Upper lobe of left lung (tissue), 4 donors: Measurements from ENCODE around the gene ZSWIM8.

Experiments used
- CTCF ChIP-seq, 6 experiments: fragments of 450-650 bp in 4 of 6; fragments of 200-600 bp in 2 of 6; sonication (generic) in 2 of 6; IDR thresholded peaks; one replicate each; pipeline ENCODE4 v1.5.1; 2016 to 2019; ENCODE audit warnings: antibody characterized with exemption in 6 of 6
- EP300 ChIP-seq, 4 donors: sonication (generic); formaldehyde crosslinking; IDR thresholded peaks; one replicate each; pipeline ENCODE4 v1.5.1; 2017; ENCODE audit warnings: antibody characterized with exemption in 4 of 4, control low read depth in 2 of 4
- POLR2A ChIP-seq, 4 donors: fragments of 450-650 bp; IDR thresholded peaks; one replicate each; pipeline ENCODE4 v1.5.1; 2016 to 2017; ENCODE audit warnings: antibody characterized with exemption in 4 of 4, mild to moderate bottlenecking in 2 of 4
- POLR2AphosphoS5 ChIP-seq, 2 donors: sonication (generic); formaldehyde crosslinking; IDR thresholded peaks; one replicate each; pipeline ENCODE4 v1.5.1; 2017; ENCODE audit warnings: antibody characterized with exemption in 2 of 2

GRCh38 chr10:73782749-73783085 is 2.7 kb upstream of the ZSWIM8 start:
- TF ChIP-seq CTCF (IDR thresholded peaks at IDR 0.05): no peak
- TF ChIP-seq POLR2A (IDR thresholded peaks at IDR 0.05): no peak
- TF ChIP-seq POLR2AphosphoS5 (IDR thresholded peaks at IDR 0.05): no peak
- TF ChIP-seq EP300 (IDR thresholded peaks at IDR 0.05): no peak
